LNCaP clone FGC (cell line): ENCODE data around the gene IL6R.

Source experiments
- DNase-seq: peaks from one replicate; pipeline ENCODE4 v3.0.0-alpha.2; 2011; ENCODE audit warnings: low read depth
- H3K4me3 ChIP-seq: 2 replicates; pipeline ENCODE4 v1.5.1; 2011; ENCODE audit warnings: mild to moderate bottlenecking, low read depth, low read length, control low read depth
- CTCF ChIP-seq: IDR thresholded peaks from 2 replicates; pipeline ENCODE4 v1.5.1; 2012; ENCODE audit warnings: mild to moderate bottlenecking; ENCODE audit not compliant: control insufficient read depth, insufficient read depth; ENCODE audit errors: extremely low read depth

Gene IL6R

GRCh38 chr1:154466206-154466605, 61.1 kb downstream of the IL6R start:
- no peak overlapping the region for H3K4me3 ChIP-seq
- TF ChIP-seq CTCF = no peak
- no peak for DNase-seq

GRCh38 chr1:154466921-154467417, 61.8 kb downstream of the IL6R start:
- no peak for TF ChIP-seq CTCF
- DNase-seq = no peak
- no peak overlapping the region for H3K4me3 ChIP-seq

GRCh38 chr1:154467434-154468102, 62.4 kb downstream of the IL6R start:
- no peak for TF ChIP-seq CTCF
- no peak for DNase-seq
- no peak overlapping the region for H3K4me3 ChIP-seq

- no peak overlapping the region for H3K4me3 ChIP-seq
- TF ChIP-seq CTCF = no peak
- no peak for DNase-seq
Observed at GRCh38 chr1:154468535-154469250, 63.5 kb downstream of the IL6R start.

GRCh38 chr1:154469844-154470560, 64.9 kb downstream of the IL6R start:
- no peak overlapping the region for H3K4me3 ChIP-seq
- DNase-seq = no peak
- no peak for TF ChIP-seq CTCF

- H3K4me3 ChIP-seq = no peak overlapping the region
Observed at GRCh38 chr1:154471304-154471703, 66.2 kb downstream of the IL6R start.

More at GRCh38 chr1:154471304-154471703, 66.2 kb downstream of the IL6R start:
- TF ChIP-seq CTCF = no peak
- no peak for DNase-seq
